ENCODE measurements around the gene MMS19.

The MMS19 gene

GRCh38 chr10:97525086-97525485 is 26.9 kb upstream of the MMS19 start:
- DNase-seq: no peak

- no peak for DNase-seq
Measured at GRCh38 chr10:97522937-97523336, 24.7 kb upstream of the MMS19 start.

- no peak for DNase-seq
Measured at GRCh38 chr10:97522071-97522470, 23.8 kb upstream of the MMS19 start.

GRCh38 chr10:97520978-97521761 is 22.9 kb upstream of the MMS19 start:
- DNase-seq: no peak

GRCh38 chr10:97520520-97520919 is 22.3 kb upstream of the MMS19 start:
- DNase-seq: no peak

- no peak for DNase-seq
Measured at GRCh38 chr10:97519342-97519741, 21.1 kb upstream of the MMS19 start.

- DNase-seq: no peak
Measured at GRCh38 chr10:97518301-97519043, 20.2 kb upstream of the MMS19 start.

- DNase-seq: no peak
Measured at GRCh38 chr10:97517778-97518300, 19.6 kb upstream of the MMS19 start.

GRCh38 chr10:97517096-97517750 is 19.0 kb upstream of the MMS19 start:
- no peak for DNase-seq

GRCh38 chr10:97515271-97515978 is 17.2 kb upstream of the MMS19 start:
- DNase-seq: no peak

GRCh38 chr10:97514344-97514743 is 16.1 kb upstream of the MMS19 start:
- DNase-seq: no peak

GRCh38 chr10:97512993-97513392 is 14.8 kb upstream of the MMS19 start:
- no peak for DNase-seq

- no peak for DNase-seq
Measured at GRCh38 chr10:97511711-97512440, 13.7 kb upstream of the MMS19 start.

GRCh38 chr10:97510686-97511085 is 12.5 kb upstream of the MMS19 start:
- DNase-seq: no peak

GRCh38 chr10:97509120-97509680 is 11.0 kb upstream of the MMS19 start:
- DNase-seq: no peak

- no peak for DNase-seq
Measured at GRCh38 chr10:97508342-97508741, 10.1 kb upstream of the MMS19 start.

- DNase-seq: no peak
Measured at GRCh38 chr10:97506199-97506991, 8.2 kb upstream of the MMS19 start.

- no peak for DNase-seq
Measured at GRCh38 chr10:97505152-97505551, 6.9 kb upstream of the MMS19 start.

GRCh38 chr10:97503406-97503805 is 5.2 kb upstream of the MMS19 start:
- no peak for DNase-seq

GRCh38 chr10:97502916-97503315 is 4.7 kb upstream of the MMS19 start:
- DNase-seq: no peak

GRCh38 chr10:97500297-97500575 is 2.0 kb upstream of the MMS19 start:
- DNase-seq: no peak
